ENCODE measurements around the gene TMC3.
"Not testable (repeated sequence)": the region's sequence is repeated elsewhere in the genome, so short reads cannot be mapped to it uniquely, and the experiment has no call there.

Gene TMC3

GRCh38 chr15:81384891-81385720, 11.1 kb upstream of the TMC3 start:
- DNase-seq, result no peak

GRCh38 chr15:81381720-81382119, 7.7 kb upstream of the TMC3 start:
- DNase-seq, result no peak

DNA sequence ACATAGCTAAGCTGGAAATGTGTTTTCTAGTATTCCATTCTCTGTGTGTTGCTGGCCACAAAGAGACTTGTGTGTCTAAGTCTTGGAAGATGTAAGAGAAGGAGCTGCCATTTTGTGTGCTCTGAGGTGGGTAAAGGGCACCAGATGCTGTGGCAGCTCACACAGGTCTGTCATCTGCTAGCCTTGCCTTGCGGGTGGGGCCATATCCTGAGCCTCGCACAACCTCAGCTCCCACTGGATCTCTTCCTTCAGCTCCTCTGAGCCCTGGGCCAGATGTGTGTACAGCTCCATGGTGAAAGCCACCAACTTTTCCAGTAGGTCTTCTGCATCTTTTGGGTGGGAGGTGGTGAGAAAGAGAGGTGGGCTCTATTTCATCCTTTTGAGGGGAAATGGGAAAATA, 6.7 kb upstream of the TMC3 start:
- DNase-seq, result no peak

DNA sequence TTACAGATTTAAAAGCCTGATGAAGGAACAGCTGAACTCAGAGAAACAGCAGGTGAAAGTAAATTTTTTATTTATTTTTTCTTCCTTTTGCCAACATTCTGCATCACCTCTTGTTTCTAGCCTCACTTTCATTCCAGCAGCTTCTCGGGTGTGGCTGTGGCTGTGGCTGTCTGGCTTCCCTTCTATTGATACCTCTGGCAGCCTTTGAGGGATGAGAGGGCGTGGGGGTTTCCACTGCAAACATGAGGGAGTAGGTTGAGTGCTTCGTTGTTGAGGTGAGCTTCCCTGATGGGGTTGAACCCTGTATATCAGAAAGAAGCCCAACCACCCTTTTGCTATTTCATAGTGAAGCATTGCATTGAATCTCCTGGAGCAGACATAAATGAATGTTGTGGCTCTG, 6.2 kb upstream of the TMC3 start:
- no peak for DNase-seq

DNA sequence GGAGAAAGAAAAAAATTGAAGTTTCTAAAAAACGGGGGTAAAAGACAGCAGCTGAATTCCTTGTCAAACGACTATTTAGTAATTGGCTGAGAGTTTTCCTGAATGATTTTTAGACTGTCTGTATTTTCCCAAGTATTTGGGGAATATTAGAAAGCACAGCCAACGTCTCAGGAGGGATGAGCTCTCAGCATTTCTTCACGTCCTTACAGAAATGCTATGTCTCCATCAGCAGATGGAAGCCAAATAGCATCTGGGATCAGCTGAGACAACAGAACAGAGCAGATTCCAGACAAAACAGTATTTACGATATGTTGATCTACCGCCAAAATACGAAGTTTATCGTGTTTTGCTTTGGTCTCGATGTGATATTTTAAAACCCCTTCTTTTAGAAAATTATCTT, 5.3 kb upstream of the TMC3 start:
- DNase-seq, result no peak

- no peak for DNase-seq
Observed at GRCh38 chr15:81378443-81378842, 4.4 kb upstream of the TMC3 start.

- no peak for DNase-seq
Observed at GRCh38 chr15:81377871-81378270, 3.9 kb upstream of the TMC3 start.

- DNase-seq, result no peak
Observed at GRCh38 chr15:81376231-81376630, 2.2 kb upstream of the TMC3 start.

DNA sequence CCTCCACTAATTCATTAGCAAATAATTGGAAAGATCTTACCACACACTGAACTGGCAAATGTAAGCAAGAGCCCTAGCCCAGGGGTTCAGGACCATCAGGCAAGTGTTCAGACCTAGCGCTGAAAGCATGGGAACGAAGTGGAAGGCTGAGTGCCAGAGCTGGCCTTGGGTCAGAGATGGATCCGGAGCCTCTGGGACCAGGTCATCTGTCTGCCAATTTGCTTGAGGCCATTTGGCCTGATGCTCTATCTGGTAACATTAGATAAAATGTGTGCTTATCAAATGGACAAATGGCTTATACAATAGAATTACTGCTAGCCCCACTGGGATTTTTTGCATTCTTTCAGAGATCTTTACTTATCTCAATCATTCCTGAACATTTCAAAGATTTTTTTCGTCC, 1.4 kb upstream of the TMC3 start:
- no peak for DNase-seq

DNA sequence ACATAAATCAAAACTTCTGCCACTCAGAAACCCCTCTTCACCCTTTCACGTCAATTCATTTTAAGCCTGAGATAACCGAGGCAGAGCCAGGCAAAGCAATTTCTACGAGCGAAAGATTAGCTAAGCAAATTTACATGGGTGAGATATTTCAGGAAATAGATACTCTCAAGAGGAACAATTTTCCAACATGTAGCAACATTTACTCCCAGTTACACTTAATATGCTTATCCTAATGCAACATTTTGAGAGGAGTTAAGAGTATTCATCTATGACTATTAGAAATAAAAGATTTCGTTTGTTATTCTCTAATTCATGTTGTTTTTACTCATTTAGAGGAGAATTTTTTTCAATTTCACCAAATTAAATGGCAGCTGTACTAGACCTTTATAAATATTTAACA, 837 bp downstream of the TMC3 start:
- no peak for DNase-seq

GRCh38 chr15:81372575-81372974, 1.4 kb downstream of the TMC3 start:
- no peak for DNase-seq

GRCh38 chr15:81363718-81364500, 10.1 kb downstream of the TMC3 start:
- no peak for DNase-seq

GRCh38 chr15:81363276-81363675, 10.7 kb downstream of the TMC3 start:
- DNase-seq, result no peak

DNA sequence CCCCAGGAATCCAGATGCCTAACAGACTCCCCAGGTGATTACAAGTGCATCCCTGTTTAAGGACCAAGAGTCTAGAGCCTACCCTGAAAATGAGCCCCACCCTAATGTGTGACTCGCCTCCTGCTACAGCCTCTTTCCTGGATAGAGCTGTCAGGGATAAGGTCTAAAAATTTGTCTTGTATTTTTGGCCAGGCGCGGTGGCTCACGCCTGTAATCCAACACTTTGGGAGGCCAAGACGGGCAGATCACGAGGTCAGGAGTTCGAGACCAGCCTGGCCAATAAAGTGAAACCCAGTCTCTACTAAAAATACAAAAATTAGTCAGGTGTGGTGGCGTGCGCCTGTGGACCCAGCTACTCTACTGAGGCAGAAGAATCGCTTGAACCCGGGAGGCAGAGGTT, 11.2 kb downstream of the TMC3 start:
- no peak for DNase-seq

- DNase-seq, result no peak
Observed at GRCh38 chr15:81361891-81362290, 12.1 kb downstream of the TMC3 start.

- DNase-seq, result no peak
Observed at GRCh38 chr15:81360491-81360890, 13.5 kb downstream of the TMC3 start.

DNA sequence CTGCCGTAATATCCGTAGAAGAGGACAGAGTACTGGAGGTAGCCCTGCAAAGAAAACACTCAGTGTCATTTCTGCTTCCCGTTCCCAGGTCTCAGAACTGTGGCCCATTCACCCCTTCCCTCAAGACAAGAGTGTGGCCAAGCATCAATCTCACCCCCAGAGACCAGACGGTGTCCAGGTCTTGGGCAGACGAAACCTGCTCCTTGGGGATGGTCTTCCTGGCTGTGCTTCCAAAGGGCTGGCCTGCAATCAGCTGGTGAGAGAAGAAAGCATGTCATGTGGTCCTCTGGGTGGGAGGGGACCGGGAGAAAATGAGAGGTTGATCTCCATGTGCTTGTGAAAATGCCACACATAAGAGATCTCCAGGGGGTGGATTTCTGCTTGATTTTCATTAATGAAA, 15.8 kb downstream of the TMC3 start:
- DNase-seq, result no peak

- DNase-seq, result no peak
Observed at GRCh38 chr15:81357180-81357686, 16.8 kb downstream of the TMC3 start.

DNA sequence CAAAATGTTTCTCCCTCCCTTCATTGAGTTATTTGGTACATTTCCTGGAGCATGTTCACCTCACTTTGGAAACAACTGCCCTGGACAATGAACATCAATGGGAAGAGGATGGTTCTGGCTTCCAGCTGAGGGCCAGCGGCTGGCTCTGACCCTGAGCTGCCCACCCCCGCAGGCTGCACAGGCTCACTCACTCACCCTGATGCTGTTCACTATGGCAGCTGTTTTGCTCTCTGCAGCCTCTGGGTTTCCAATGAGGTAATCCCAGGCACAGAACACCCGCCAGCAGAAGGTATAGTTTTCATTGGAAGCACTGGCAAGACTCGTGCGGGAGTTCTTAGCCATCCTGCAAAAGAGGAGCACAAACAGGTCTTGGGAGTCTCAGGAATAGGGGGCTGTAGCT, 17.8 kb downstream of the TMC3 start:
- DNase-seq, result no peak

- DNase-seq, result no peak
Observed at GRCh38 chr15:81351651-81352050, 22.4 kb downstream of the TMC3 start.

DNA sequence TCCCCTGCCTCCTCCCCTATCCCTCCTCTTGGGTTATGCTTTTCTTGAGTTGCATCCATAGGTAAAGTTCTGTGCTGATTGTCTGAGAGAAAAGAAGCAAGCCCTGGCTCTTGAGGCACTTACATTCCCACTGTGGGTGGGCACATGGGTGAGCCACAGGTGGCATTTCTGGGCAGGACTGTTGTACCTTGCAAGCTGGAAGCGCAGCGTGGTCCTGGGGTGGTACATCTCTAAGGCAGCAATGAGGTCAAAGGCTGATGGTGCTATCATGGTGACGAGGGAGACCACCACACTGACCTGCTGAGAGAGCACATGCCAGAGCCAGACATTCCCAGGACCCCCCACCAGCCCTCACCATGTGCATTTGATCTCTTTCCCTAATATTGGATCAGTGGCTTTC, 24.7 kb downstream of the TMC3 start:
- no peak for DNase-seq

DNA sequence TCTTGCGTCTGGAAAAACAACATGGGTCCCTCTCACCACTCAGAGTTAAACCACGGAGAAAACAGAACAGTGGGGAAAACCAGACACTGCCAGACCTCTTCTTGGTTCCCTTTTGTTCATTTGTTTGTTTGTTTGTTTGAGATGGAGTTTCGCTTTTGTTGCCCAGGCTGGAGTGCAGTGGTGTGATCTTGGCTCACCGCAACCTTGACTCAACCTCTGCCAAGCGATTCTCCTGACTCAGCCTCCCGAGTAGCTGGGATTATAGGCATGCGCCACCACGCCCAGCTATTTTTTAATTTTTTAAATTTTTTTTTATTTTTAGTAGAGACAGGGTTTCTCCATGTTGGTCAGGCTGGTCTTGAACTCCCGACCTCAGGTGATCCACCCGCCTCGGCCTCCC, 25.3 kb downstream of the TMC3 start:
- DNase-seq, result not testable (repeated sequence)

DNA sequence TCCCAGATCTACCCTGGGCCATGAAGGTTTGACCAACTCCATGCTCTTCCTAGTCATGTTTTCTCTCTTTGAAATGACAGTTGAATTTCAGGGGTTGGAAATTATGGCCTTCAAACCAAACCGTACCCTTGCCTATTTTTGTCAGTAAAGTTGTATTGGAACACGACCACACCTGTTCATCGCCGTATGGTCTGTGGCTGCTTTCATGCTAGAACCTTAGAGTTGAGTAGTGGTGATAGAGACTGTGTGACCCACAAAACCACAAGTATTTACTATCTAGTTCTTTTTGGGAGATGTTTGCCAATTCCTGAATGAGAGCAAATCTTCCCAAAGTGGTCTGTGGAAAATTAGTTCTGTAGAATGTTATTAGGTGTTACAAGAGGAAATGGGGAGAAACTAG, 26.1 kb downstream of the TMC3 start:
- no peak for DNase-seq

- DNase-seq, result no peak
Observed at GRCh38 chr15:81346611-81347010, 27.4 kb downstream of the TMC3 start.
